Activated naive CD4-positive, alpha-beta T cell (primary cell): ENCODE data around the gene NHS.
"Not testable (repeated sequence)": the region's sequence is repeated elsewhere in the genome, so short reads cannot be mapped to it uniquely, and the experiment has no call there.

ENCODE experiments used
- DNase-seq, 4 experiments: peaks; one replicate each; lab custom pipeline; 2025; lab: John Stamatoyannopoulos, UW

The NHS gene

DNA sequence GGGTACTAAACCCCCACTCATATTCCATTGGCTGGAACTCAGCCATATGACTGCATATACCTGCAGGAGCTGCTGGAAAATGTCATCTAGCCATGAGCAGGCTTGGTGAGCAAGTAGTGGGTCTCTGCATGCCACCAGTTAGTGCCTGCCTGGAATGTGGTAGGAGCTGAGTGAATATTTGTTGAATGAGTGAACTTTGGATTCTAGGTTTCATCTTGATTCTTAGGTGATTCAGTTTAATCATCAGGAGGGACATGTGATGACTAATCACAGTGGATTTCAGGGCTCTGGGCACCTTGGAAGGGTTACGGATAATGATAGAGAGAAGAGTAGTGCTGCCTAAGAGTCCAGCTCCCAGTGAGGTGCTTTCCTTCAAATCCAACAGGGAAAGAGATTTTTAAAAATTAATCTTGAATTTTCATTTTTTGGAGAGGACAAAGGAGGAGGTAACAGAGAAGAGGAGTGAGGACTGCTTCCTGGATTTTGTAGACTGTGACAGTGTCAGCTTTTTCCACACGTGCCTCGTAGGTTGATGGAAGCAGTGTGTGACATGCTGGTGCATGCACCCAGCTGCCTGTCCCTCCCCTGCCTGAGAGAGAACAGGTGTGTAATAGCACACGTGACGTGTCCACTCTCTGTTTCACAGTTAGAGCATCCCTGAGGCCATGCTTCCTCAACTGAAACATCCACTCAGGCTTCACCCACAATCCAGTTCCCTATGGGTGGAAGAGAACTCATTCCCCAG is 30.4 kb downstream of the NHS start:
- no peak for DNase-seq

DNA sequence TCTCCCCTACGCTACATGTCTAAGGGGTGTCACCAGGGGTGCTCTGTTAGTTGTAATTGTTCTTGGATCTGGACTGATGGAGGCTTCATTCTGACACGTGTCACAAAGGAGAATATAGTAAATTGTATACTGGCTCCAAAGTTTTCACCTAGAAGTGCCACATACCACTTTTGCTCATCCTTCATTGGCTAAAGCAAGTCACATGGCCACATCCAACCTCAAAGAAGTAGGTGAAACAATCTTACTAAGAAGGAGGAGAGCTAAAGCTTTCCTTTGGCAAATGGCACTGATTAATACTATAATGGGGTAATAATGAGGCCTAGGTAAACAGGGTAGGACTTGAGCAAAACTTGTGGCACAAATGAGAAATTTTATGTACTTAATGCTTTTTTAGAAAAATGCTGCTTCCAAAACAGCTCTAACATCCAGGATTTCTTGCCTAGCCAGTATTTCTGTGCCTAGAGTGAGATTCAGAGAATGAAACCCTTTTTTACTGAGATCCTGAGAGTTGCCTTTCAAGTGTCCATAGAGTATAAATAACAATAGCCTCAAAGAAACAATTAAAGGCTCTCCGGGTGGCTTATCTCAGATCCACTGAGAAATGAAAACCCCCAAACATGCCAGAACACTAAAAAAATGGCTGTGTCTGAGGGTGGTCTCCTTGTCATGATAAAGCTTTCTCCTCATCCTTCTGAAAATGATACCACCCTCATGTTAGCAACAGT is 34.7 kb downstream of the NHS start:
- no peak for DNase-seq

DNA sequence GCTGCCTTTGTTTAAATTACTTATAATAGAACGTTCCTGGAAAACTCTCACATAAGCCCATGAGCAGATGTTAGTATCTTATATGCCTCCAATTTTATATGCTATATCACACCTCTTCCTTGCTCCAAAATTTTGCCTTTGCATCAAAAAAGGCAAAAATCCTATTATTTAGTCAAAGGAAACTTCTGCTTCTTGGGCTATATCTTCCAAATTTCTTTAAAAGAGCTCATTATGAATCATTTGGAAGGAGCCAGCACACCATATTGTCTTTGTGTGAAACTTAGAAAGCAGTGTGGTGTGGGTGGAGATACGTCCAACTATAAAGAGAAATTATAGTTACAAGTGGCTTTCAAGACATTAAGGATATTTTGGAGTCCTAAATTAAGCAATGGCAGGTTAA is 35.7 kb downstream of the NHS start:
- DNase-seq: no peak

DNA sequence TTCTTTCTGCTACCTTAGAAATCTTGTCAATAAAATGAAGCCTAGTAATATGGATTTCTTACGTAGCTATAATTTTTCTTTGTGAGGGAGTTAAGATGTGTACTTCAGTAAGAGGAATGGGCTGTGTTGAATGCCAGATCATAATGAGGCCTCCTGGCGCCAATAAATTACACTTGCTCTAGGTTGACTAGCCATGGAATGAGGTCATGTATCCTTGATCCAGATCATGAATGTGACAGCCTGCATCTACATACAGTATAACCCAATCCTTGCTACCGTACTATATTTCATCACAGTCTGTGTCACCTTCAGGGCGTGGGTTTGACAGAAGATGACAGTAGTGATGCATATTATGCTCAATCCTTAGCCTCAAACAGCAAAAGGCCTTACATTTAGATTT is 36.2 kb downstream of the NHS start:
- DNase-seq: no peak

DNA sequence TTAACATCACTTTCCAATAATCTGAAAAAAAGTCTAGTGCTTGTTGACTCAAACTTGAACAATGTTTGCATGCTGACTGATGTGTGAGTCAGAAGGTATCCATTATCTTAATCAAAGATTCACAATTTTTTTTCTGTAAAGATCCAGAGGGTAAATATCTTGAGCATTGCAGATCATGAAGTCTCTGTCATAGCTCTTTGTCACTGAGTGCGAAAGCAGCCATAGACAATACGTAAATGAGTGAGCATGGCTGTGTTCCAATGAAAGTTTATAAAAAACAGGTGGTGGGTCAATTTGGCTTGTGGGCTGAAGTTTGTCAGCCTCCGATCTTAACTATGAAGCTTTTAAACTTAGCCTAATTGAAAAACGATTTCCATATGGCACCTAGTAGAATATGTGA is 37.7 kb downstream of the NHS start:
- DNase-seq: no peak

DNA sequence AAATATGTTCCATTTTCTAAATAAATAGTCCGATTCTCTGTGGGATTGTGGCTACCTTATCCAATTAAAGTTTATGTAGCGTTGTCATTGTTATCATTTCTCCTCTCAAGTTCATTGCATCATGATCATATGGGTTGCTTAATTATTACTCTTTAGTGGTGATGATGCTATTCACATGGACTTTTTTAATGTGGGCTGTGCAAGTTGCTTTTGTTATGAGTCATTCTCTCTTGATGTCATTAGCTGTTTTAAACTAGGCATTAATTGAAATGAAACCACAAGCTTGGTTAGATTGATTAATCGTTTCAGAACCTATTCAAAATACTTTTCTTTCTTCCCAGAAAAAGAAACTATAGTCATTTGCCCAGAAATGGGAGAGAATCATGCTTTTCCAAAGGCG is 38.2 kb downstream of the NHS start:
- no peak for DNase-seq

DNA sequence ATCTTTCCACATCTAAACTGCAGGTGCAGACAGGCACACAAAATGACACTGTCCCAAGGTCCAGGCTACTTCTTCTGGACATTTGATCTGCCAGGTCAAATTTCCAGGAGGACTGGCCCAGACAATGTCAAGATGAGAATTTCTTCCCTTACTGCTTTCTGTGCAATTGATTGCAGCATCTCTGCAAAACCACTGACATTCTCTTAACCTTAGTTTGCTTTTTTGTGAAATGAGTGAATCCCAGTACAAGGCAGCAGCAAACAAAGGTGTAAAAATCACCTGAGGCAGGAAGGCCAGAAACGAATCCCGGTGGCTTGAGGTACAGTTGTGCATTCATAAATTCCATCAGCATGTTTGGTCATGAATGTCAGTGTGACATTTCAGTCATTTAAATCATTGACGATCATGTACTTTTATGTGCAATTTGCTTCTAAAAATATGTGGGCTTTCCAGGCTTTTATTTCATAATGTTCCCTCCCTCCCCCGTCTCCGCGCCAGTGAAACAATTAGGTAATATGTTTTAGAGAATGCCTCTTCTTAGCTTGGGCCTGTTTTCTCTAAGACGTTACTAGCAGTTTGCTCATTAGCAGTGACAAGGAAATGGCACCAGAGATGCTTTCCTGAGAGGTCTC is 39.1 kb downstream of the NHS start:
- DNase-seq: no peak

DNA sequence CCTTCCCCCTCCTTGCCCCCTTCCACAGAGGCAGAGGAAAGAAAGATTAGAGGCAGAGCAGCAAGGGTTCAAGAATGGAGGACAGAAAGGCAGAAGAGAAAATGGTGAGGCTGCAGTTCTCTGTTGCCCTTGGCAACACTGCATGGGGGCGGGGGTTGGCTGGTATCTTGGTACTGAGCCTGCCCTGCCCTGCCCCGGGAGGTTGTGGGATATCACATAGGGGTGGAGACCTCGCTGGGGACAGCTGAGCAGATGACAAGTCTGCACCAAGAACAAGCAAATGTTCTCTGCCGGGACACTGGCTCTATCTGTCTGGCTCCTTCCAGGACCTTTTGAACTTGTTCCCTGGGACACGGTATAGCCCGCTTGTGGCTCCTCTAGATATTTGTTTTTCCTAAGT is 39.8 kb downstream of the NHS start:
- no peak for DNase-seq

DNA sequence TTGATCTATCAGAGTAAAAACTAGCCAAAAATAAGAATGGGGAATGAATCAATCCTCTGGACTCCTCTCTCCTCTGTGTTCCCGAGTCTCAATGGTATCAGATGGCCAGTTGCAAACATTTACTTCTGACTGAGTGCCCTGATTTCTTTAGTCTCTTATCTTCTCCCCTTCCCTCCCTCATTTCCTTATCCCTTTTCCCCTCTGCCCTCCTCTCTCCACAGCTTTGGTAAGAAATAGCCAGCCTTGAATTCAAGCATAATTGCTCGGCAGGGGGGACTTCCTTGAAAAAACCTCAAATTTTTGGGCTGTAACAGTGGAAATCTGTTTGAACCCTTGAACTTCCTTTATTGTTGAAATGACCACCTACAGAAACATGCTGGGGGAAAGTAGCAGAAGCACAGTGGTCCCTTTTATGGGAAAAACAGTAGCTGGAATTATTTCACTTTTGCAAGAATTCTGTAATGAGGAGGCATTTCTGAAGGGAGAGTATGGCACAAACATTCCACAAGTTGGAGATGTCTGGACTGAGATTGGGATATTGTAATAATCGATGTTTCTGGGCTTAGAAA is 40.3 kb downstream of the NHS start:
- DNase-seq: no peak

DNA sequence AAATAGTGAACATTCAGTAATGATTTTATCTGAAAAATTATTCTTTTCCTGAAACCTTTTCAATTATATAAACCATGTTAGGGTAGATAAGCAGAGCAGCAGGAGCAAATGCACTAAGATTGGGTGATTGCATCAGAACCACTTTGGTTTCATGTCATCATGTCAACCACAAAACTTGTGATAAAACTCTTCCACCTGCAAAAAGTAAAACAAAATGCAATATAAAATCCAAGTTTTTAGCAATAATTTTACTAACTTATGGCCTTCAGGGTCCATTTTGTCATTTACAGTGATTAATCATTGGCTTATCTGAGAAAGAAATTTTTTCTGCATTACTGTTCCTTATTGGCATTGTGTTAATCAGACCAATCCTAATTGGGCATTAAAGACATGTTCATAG is 42.4 kb downstream of the NHS start:
- no peak for DNase-seq

DNA sequence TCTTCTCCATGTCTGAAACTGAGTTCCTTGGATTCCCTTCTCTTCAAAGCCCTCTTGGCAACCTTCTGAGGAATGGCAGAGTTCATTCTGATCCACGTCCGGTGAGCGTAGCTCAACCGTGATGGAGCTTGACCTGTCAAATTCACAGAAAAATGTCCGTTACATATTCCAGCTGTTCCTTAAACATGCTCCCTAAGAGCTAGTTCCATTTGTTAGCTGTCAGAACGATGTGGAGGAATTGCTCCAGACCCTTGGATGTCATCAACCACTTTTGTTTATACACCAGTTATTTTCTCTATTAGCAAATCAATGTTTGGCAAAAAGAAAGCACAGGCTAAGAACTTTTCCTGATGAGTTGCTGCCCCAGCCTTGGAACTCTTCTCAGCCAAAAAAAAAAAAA is 50.1 kb downstream of the NHS start:
- no peak for DNase-seq

DNA sequence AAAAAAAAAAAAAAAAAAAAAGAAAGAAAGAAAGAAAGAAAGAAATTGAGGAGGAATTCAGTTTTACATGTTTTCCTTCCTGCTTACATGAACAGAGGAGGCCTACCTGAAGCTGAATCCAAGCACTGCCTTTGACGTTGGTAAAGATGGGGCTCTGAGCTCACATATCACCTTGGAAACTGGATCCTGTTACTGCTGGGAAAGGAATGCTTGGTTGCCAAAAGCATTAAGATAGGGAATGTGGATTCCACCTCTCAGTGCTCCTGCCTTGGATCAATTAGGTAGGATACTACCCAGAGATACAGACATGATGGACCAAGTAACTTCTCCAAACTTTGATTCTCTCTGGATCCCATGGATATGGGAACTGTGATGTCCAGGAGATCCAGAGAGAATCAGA is 50.6 kb downstream of the NHS start:
- DNase-seq: no peak

DNA sequence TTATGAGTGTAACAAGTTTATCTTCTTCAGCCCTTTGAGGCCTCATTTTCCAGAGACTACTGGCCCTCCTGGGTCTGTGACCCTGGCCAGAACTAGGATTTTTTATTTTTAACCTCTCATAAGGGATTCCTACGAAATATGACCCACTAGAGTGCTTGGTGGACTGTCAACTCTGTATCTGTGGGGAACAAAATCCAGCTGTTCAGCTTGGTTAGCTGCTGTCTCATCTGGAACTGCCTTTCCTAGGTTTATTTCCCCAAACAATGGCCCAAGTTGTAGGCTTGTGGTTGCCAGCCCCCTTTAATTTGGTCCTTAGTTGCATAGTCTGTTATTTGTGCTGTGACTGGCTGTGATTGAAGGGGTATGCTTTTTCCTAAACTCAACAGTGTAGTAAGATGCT is 56.2 kb downstream of the NHS start:
- DNase-seq: no peak

DNA sequence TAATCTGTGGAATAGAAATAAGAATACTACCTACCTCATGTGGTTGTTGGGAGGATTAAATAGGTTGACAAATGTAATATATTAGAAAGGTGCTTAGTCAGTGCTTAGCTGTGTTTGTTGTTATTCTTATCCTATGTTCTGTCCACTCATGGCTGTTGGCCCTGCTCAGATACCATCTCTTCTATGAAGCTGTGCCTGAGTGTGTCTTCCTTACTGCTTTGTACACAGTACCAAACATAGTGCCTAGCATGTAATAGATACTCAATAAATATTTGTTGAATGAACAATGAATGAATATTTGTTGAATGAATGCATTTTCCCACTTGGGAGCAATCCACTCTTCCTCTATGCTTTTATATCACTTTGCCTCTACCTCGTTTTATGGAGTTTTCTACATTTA is 57.2 kb downstream of the NHS start:
- DNase-seq: no peak

DNA sequence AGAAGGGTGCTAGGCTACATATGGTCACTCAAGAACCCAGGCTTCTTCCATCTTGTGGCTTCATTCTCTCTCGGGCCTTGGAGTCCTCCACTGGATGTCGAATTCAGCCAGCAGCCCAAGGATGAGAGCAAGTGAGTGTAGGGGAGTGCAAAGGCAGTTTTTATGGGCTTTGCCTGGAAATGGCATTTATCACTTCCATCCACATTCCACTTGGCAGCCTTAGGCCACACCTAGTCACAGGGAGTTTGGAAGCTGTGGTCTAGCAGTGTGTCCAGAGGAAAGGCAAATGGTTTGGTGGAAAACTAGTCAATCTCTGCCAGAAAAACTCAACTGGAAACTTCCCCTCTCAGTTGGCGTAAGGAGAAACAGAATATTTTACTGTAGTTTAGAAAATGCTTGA is 59.0 kb downstream of the NHS start:
- no peak for DNase-seq

DNA sequence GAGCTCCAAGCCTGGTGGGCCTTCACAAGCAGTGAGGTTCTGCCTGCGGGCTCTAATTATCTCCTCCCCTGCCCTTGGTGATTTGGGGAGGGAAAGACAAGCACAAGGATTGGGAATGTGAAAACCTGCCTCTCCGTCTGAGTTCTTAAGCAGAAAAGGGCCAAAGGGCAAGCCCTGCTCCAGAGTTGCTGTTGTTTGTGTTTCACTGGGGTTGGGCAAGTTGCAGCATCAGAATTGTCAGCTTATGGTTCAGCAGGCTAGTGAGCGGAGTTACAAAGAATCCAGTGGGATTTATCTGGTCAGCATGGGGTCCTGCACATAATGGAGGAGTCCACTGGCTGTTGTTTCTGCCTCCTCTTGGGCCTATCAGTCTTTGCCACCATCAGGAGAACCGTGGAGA is 60.5 kb downstream of the NHS start:
- DNase-seq: no peak

DNA sequence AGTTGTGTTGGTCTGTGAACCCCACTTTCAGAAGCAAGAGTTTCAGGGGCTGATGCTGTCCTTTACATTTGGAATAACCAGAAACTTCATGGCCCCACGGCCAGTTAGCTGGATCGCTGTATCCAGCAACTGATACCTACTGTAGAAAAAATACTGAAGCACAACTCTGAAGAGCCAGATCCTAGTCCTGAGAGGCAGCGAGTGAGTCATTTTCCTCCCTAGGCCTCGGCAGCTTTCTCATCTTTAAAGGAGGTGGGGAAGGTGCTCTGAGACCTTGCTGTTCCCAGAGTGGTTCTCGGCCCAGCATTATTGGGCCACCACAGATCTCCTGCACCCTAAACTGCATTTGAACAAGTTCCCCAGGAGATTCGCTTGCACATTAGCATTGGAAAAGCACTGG is 63.2 kb downstream of the NHS start:
- DNase-seq: no peak

DNA sequence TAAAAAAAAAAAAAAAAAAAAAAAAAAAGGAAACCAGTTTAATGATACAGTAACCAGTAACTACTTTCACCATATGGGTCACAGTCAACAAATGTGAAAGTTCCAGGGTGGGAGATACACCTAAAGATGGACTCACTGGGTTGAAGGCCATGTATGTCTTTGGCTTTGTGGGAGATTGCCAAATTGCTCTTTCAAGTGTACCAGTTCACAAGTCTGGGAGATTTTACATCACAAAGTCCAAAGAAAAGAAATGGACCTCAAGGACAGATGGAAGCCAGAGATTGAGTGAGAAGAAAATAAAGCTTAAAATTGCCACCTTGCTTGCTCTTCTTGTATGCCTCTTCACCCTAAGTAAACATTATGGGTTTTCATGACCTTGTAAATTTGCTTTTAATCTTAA is 65.3 kb downstream of the NHS start:
- DNase-seq: no peak

DNA sequence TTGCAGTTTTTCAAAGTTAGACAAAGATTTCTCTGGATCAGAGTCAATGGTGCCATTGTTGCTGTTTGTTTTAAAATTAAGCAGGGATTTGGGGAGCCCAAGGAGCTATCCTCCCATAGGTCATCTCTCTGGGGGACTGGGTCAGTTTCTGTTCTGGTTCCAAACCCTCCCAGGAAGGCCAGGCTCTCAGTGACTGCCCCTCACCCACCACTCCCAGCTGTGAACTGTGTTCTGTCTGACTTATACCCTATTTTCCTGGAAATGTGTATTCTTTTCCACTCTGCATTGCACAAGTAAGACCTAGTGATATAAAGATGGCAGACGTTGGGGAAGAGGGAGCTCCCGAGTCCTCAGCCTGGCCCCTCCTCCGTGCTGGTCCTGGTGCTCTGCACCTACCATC is 65.8 kb downstream of the NHS start:
- no peak for DNase-seq

DNA sequence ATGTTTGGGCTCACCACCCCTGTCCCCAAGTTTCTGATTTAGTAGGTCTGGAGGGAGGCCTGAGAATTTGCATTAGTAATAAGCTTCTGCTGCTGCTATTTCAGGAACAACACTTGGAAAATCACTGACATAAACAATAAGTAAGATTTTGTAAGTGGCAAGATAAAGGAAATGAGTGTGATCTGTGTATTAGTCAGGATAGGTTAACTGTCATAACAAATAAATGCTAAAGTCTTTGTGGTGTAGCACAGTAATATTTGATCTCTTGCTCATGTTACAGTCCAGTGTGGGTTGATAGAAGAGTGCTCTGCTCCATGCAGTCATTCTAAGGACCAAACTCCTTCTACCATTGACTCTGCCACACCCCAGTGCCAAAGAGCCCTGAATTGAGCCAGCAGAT is 67.0 kb downstream of the NHS start:
- DNase-seq: no peak

DNA sequence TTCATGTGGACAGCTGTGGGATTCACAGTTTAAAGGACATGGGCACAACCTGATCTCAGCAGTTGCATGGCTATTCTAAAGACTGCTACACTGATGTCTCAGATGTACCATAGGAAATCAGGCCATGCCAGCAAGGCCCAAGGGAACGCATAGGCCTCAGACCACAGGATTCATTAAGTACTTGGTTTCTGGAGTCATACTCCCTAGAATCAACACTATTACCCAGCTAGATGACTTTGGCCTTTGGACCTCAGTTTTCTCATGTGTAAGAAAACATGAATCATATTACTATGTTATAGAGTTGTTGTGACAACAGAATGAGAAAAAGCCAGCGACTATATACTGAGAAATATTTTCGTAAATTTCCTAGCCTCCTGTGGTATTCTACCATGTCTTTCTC is 67.9 kb downstream of the NHS start:
- DNase-seq: no peak

DNA sequence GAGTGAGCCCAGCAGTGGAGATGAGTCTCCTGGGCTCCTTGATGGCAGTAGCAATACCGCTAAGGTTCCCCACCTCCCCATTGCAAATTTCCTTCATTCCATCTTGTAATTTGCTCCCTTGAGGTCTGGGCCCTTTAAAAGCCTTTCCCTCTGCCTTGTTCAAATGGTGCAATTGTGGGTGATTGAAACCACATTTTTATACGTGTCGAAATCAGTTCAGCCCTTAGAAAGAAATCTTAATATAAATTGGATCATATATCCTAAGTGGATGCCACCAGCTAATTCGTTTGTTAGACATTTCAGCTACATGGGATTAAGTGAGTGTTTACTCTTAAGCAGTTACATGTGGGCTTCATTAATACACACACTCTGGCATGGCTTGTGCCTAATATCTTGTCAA is 68.6 kb downstream of the NHS start:
- no peak for DNase-seq

DNA sequence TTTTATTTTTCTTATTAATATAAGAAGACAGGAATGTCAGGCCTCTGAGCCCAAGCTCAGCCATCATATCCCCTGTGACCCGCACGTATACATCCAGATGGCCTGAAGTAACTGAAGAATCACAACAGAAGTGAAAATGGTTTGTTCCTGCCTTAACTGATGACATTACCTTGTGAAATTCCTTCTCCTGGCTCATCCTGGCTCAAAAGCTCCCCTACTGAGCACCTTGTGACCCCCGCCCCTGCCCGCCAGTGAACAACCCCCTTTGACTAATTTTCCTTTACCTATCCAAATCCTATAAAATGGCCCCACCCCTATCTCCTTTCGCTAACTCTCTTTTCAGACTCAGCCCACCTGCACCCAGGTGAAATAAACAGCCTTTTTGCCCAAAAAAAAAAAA is 71.3 kb downstream of the NHS start:
- DNase-seq: not testable (repeated sequence)
